AG04450 (cell line): ENCODE measurements around the gene TNFSF8. TPM values are rescaled to one million over a fixed set of nuclear protein-coding genes. Genes with fewer than 3 reads are reported as not detected.

ENCODE experiments used
- CTCF ChIA-PET: fragments of 300-600, 350-600 bp; formaldehyde crosslinking; extraction: SDS; loops from one replicate; lab custom pipeline; 2022; ENCODE audit warnings: antibody characterized with exemption, inconsistent platforms; lab: Charles Lee
- POLR2A ChIA-PET: fragments of 350-600 bp; formaldehyde crosslinking; extraction: SDS; loops from one replicate; lab custom pipeline; 2021; ENCODE audit warnings: antibody characterized with exemption, inconsistent platforms; lab: Yijun Ruan, JAX
- DNase-seq: peaks from one replicate; pipeline ENCODE4 v3.0.0-alpha.2; 2011; ENCODE audit warnings: low read depth, low spot score
- H3K27ac ChIP-seq: one replicate; pipeline ENCODE4 v1.5.1; 2012; ENCODE audit warnings: low read depth, low read length, control low read depth
- H3K27me3 ChIP-seq: one replicate; pipeline ENCODE4 v1.6.0; 2012; ENCODE audit warnings: low read length; ENCODE audit not compliant: control insufficient read depth, insufficient read depth
- H3K4me3 ChIP-seq: 2 replicates; pipeline ENCODE4 v1.5.1; 2011; ENCODE audit warnings: mild to moderate bottlenecking, low read depth, low read length, control low read depth
- H3K9me3 ChIP-seq: 2 replicates; pipeline ENCODE4 v1.5.1; 2012; ENCODE audit warnings: low read length; ENCODE audit not compliant: control insufficient read depth, insufficient read depth
- CTCF ChIP-seq: IDR thresholded peaks from 2 replicates; pipeline ENCODE4 v1.5.1; 2011; ENCODE audit warnings: low read depth, low read length, control low read depth, inconsistent platforms
- polyA plus RNA-seq: library from polyadenylated mRNA; depleted of rRNA; stranded (reverse); fragments of >200 nt; gene quantifications from 2 replicates; pipeline ENCODE4 v1.2.3, GENCODE V29; 2011

The TNFSF8 gene
- polyA plus RNA-seq, 1 experiment, result not detected

- no peak overlapping the region for H3K27ac ChIP-seq
- no peak for DNase-seq
- POLR2A ChIA-PET, result no interaction called here
- no peak for TF ChIP-seq CTCF
- no peaks in the 10 kb centered on the region for H3K9me3 ChIP-seq
- no peak overlapping the region for H3K4me3 ChIP-seq
- H3K27me3 ChIP-seq, result no peaks in the 10 kb centered on the region
- CTCF ChIA-PET, result interaction anchor here (0.5 kb wide), 1 partner anchor 152 kb away, joined by 3 read pairs; no protein-coding TSS in a partner anchor
Measured at GRCh38 chr9:114889802-114890224, 40.6 kb downstream of the TNFSF8 start.

GRCh38 chr9:114888607-114889006 lies 41.8 kb downstream of the TNFSF8 start:
- no peak for DNase-seq
- no peak overlapping the region for H3K4me3 ChIP-seq
- no peak overlapping the region for H3K27ac ChIP-seq
- no peak for TF ChIP-seq CTCF
- ChIA-PET CTCF (interaction anchor here (0.6 to 0.9 kb wide), 4 partner anchors 19 to 427 kb away, joined by 3 read pairs; no protein-coding TSS in a partner anchor), POLR2A (no interaction called here)
- H3K9me3 ChIP-seq, result no peaks in the 10 kb centered on the region
- H3K27me3 ChIP-seq, result no peaks in the 10 kb centered on the region

- Histone ChIP-seq H3K4me3 (no peak overlapping the region), H3K27ac (no peak overlapping the region), H3K27me3 (no peaks in the 10 kb centered on the region), H3K9me3 (no peaks in the 10 kb centered on the region)
- DNase-seq, result no peak
- CTCF ChIA-PET, result interaction anchor here (0.8 to 0.9 kb wide), 3 partner anchors 19 to 174 kb away, joined by 3 read pairs; no protein-coding TSS in a partner anchor
- POLR2A ChIA-PET, result no interaction called here
- no peak for TF ChIP-seq CTCF
Measured at GRCh38 chr9:114887963-114888362, 42.4 kb downstream of the TNFSF8 start.

- no peak for TF ChIP-seq CTCF
- ChIA-PET POLR2A (no interaction called here), CTCF (no interaction called here)
- Histone ChIP-seq H3K9me3 (peaks cover 2% of the 10 kb centered on the region; the same call in 1 of the 2 replicates), H3K27me3 (no peaks in the 10 kb centered on the region), H3K27ac (no peak overlapping the region), H3K4me3 (no peak overlapping the region)
- no peak for DNase-seq
Measured at GRCh38 chr9:114884787-114885452, 45.5 kb downstream of the TNFSF8 start.

GRCh38 chr9:114883709-114884108 lies 46.7 kb downstream of the TNFSF8 start:
- Histone ChIP-seq H3K27ac (no peak overlapping the region), H3K27me3 (no peaks in the 10 kb centered on the region), H3K9me3 (peaks cover 2% of the 10 kb centered on the region; the same call in 1 of the 2 replicates), H3K4me3 (no peak overlapping the region)
- no peak for TF ChIP-seq CTCF
- ChIA-PET POLR2A (no interaction called here), CTCF (no interaction called here)
- no peak for DNase-seq
